Neural progenitor cell (in vitro differentiated cells): ENCODE data around the gene PDCL2.

Source experiments
- EZH2 ChIP-seq: fragments of 200-600 bp; sonication (generic); IDR thresholded peaks from 2 replicates; pipeline ENCODE4 v1.6.1; 2017; ENCODE audit warnings: antibody characterized with exemption, mild to moderate bottlenecking, moderate library complexity
- TF ChIP-seq, protein P1 (sequence below): fragments of 200-600 bp; sonication (generic); IDR thresholded peaks from 2 replicates; pipeline ENCODE4 v1.5.1; 2017; ENCODE audit warnings: antibody characterized with exemption, mild to moderate bottlenecking

- TF ChIP-seq, protein P1, sequence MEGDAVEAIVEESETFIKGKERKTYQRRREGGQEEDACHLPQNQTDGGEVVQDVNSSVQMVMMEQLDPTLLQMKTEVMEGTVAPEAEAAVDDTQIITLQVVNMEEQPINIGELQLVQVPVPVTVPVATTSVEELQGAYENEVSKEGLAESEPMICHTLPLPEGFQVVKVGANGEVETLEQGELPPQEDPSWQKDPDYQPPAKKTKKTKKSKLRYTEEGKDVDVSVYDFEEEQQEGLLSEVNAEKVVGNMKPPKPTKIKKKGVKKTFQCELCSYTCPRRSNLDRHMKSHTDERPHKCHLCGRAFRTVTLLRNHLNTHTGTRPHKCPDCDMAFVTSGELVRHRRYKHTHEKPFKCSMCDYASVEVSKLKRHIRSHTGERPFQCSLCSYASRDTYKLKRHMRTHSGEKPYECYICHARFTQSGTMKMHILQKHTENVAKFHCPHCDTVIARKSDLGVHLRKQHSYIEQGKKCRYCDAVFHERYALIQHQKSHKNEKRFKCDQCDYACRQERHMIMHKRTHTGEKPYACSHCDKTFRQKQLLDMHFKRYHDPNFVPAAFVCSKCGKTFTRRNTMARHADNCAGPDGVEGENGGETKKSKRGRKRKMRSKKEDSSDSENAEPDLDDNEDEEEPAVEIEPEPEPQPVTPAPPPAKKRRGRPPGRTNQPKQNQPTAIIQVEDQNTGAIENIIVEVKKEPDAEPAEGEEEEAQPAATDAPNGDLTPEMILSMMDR = no peak
- no peak for TF ChIP-seq EZH2
Measured at GRCh38 chr4:55636656-55636999, 44.6 kb upstream of the PDCL2 start.
